SH-SY5Y (cell line): ENCODE measurements around the gene RSRC1.

Source experiments
- GATA2 ChIP-seq: IDR thresholded peaks from 2 replicates; pipeline ENCODE4 v1.6.1; 2011; ENCODE audit warnings: mild to moderate bottlenecking, low read depth, low read length
- GATA3 ChIP-seq: IDR thresholded peaks from 2 replicates; pipeline ENCODE4 v1.6.1; 2011; ENCODE audit warnings: low read depth, mild to moderate bottlenecking, low read length, moderate library complexity

DNA sequence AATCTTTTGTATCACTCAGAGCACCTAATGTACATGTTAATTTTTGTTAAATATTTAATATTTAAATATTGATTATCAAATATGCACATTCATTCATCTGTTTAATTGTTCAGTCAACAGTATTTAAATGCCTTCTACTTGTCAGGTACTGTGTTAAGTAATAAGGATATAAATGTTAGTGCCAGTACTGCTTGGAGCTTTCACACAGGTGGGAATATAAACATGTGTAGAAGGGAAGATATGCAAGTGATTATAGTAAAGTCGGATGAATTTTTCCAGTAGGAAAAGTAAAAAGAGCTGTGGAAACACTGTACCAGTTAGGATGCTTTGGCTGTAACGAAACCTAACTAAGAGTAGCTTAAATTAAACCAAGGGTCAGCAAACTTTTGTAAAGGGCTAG lies 95.4 kb downstream of the RSRC1 start:
- TF ChIP-seq GATA3 (no peak), GATA2 (no peak)
